Measurements from ENCODE around the gene METTL25B.

DNA sequence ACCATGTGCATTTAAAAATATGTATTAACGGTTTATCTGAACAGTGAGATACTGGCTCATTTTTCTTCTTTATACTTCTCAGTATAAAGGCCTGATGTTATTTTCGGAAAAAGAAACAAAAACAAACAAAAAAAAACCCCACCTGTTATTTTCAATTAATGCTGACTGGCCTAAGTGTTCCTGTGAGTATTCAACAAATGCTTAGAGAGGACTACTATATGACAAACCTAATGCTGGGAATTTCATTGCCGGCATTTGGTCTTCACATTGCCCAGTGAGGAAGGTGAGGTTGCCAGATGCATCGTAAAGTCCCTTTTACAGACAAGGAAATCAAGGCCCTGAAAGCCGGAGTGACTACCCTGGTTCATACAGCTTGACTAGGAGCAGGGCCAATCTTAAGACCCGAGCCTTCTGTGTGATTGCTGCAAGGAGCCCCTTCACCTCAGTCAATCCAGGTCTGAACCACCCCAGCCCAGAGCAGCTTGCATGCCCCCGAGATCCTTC is 12.0 kb downstream of the METTL25B start:
- TF ChIP-seq, protein P1, sequence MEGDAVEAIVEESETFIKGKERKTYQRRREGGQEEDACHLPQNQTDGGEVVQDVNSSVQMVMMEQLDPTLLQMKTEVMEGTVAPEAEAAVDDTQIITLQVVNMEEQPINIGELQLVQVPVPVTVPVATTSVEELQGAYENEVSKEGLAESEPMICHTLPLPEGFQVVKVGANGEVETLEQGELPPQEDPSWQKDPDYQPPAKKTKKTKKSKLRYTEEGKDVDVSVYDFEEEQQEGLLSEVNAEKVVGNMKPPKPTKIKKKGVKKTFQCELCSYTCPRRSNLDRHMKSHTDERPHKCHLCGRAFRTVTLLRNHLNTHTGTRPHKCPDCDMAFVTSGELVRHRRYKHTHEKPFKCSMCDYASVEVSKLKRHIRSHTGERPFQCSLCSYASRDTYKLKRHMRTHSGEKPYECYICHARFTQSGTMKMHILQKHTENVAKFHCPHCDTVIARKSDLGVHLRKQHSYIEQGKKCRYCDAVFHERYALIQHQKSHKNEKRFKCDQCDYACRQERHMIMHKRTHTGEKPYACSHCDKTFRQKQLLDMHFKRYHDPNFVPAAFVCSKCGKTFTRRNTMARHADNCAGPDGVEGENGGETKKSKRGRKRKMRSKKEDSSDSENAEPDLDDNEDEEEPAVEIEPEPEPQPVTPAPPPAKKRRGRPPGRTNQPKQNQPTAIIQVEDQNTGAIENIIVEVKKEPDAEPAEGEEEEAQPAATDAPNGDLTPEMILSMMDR (conservative IDR thresholded peaks at IDR 0.05; ENCODE audit: low read depth in 2 of 2): no peak
- TF ChIP-seq, protein P2, sequence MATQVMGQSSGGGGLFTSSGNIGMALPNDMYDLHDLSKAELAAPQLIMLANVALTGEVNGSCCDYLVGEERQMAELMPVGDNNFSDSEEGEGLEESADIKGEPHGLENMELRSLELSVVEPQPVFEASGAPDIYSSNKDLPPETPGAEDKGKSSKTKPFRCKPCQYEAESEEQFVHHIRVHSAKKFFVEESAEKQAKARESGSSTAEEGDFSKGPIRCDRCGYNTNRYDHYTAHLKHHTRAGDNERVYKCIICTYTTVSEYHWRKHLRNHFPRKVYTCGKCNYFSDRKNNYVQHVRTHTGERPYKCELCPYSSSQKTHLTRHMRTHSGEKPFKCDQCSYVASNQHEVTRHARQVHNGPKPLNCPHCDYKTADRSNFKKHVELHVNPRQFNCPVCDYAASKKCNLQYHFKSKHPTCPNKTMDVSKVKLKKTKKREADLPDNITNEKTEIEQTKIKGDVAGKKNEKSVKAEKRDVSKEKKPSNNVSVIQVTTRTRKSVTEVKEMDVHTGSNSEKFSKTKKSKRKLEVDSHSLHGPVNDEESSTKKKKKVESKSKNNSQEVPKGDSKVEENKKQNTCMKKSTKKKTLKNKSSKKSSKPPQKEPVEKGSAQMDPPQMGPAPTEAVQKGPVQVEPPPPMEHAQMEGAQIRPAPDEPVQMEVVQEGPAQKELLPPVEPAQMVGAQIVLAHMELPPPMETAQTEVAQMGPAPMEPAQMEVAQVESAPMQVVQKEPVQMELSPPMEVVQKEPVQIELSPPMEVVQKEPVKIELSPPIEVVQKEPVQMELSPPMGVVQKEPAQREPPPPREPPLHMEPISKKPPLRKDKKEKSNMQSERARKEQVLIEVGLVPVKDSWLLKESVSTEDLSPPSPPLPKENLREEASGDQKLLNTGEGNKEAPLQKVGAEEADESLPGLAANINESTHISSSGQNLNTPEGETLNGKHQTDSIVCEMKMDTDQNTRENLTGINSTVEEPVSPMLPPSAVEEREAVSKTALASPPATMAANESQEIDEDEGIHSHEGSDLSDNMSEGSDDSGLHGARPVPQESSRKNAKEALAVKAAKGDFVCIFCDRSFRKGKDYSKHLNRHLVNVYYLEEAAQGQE (IDR thresholded peaks at IDR 0.05; ENCODE audit: unreplicated experiment): no peak
- no peak for TF ChIP-seq POLR2AphosphoS5 (IDR thresholded peaks at IDR 0.05; ENCODE audit: low read depth)
- no peak for TF ChIP-seq EZH2 (IDR thresholded peaks at IDR 0.05; ENCODE audit: low read depth, unreplicated experiment)
- no peak for TF ChIP-seq EZH2phosphoT487 (IDR thresholded peaks at IDR 0.05; ENCODE audit: unreplicated experiment)

Measured in GM23338 (cell line).